ENCODE measurements around the gene NINJ2.
"Not testable (repeated sequence)": the region's sequence is repeated elsewhere in the genome, so short reads cannot be mapped to it uniquely, and the experiment has no call there.

NINJ2 gene

GRCh38 chr12:663293-663871, at the start of gene NINJ2:
Gene NINJ2 (minus strand): TSS chr12:663445. CDS start chr12:663360, 85 bp downstream.
- DNase-seq: no peak

- no peak for DNase-seq
These were observed 49.1 kb upstream of the NINJ2 start for GRCh38 chr12:712172-712863.

- DNase-seq: no peak
These were observed 46.3 kb upstream of the NINJ2 start for GRCh38 chr12:709455-710020.

GRCh38 chr12:708084-708483, 44.8 kb upstream of the NINJ2 start:
- not testable (repeated sequence) for DNase-seq

GRCh38 chr12:704516-705242, 41.4 kb upstream of the NINJ2 start:
- DNase-seq: no peak

GRCh38 chr12:701896-702539, 38.8 kb upstream of the NINJ2 start:
- DNase-seq: no peak

GRCh38 chr12:700016-700415, 36.8 kb upstream of the NINJ2 start:
- no peak for DNase-seq

GRCh38 chr12:698222-698621, 35.0 kb upstream of the NINJ2 start:
- DNase-seq: not testable (repeated sequence)

GRCh38 chr12:697481-697880, 34.2 kb upstream of the NINJ2 start:
- no peak for DNase-seq

- DNase-seq: no peak
These were observed 31.7 kb upstream of the NINJ2 start for GRCh38 chr12:694734-695503.

- DNase-seq: no peak
These were observed 30.8 kb upstream of the NINJ2 start for GRCh38 chr12:693934-694533.

GRCh38 chr12:692274-692673, 29.0 kb upstream of the NINJ2 start:
- no peak for DNase-seq

- no peak for DNase-seq
These were observed 27.2 kb upstream of the NINJ2 start for GRCh38 chr12:690466-690865.

GRCh38 chr12:685388-685787, 22.1 kb upstream of the NINJ2 start:
- no peak for DNase-seq

- DNase-seq: no peak
These were observed 21.2 kb upstream of the NINJ2 start for GRCh38 chr12:684416-684815.

GRCh38 chr12:681568-682256, 18.5 kb upstream of the NINJ2 start:
- DNase-seq: no peak

- DNase-seq: no peak
These were observed 15.8 kb upstream of the NINJ2 start for GRCh38 chr12:678747-679712.

- DNase-seq: no peak
These were observed 12.3 kb upstream of the NINJ2 start for GRCh38 chr12:675562-675961.

GRCh38 chr12:674272-674781, 11.1 kb upstream of the NINJ2 start:
- DNase-seq: no peak

GRCh38 chr12:673849-674248, 10.6 kb upstream of the NINJ2 start:
- DNase-seq: no peak

Measured in DMS79 (cell line).